Astrocyte (in vitro differentiated cells and primary cell): ENCODE measurements around the gene WWC2.

Experiments used
- CTCF ChIP-seq: IDR thresholded peaks from 2 replicates; pipeline ENCODE4 v1.5.1; 2011; ENCODE audit warnings: low read depth, mild to moderate bottlenecking, inconsistent platforms, low read length, moderate library complexity; ENCODE audit not compliant: insufficient read depth
- EZH2 ChIP-seq: IDR thresholded peaks from 2 replicates; pipeline ENCODE4 v1.6.1; 2012; ENCODE audit warnings: mild to moderate bottlenecking, low read length, inconsistent platforms; ENCODE audit not compliant: insufficient read depth

- no peak for TF ChIP-seq CTCF
- TF ChIP-seq EZH2 = no peak
Observed at GRCh38 chr4:183284258-183284785, 185.3 kb downstream of the WWC2 start.
